DND-41 (cell line): ENCODE data around the gene TMEM121B.

Experiments used
- EZH2 ChIP-seq: IDR thresholded peaks from 3 replicates; pipeline ENCODE4 v1.6.1; 2012; ENCODE audit warnings: borderline replicate concordance, low read depth, mild to moderate bottlenecking, moderate library complexity, low read length, inconsistent platforms; ENCODE audit not compliant: severe bottlenecking
- TF ChIP-seq, protein P1 (sequence below): IDR thresholded peaks from 2 replicates; pipeline ENCODE4 v1.5.1; 2012; ENCODE audit warnings: borderline replicate concordance, low read length, moderate library complexity, mild to moderate bottlenecking; ENCODE audit not compliant: poor library complexity, severe bottlenecking; ENCODE audit errors: extremely low read depth

DNA sequence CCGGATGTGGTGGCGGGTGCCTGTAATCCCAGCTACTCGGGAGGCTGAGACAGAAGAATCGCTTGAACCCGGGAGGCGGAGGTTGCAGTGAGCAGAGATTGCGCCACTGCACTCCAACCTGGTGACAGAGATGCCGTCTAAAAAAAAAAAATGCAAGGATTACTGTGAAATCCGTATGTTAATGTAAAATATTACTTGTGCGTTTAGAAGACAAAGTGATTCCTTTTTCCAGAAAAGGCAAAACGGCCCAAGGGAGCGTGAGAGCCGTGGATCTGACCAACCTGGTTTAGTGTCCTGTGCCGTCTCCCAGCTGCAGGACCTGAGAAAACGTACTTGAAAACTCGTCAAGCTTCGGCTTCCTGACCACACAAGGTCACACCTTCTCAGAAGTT lies 37.0 kb upstream of the TMEM121B start:
- TF ChIP-seq, protein P1, sequence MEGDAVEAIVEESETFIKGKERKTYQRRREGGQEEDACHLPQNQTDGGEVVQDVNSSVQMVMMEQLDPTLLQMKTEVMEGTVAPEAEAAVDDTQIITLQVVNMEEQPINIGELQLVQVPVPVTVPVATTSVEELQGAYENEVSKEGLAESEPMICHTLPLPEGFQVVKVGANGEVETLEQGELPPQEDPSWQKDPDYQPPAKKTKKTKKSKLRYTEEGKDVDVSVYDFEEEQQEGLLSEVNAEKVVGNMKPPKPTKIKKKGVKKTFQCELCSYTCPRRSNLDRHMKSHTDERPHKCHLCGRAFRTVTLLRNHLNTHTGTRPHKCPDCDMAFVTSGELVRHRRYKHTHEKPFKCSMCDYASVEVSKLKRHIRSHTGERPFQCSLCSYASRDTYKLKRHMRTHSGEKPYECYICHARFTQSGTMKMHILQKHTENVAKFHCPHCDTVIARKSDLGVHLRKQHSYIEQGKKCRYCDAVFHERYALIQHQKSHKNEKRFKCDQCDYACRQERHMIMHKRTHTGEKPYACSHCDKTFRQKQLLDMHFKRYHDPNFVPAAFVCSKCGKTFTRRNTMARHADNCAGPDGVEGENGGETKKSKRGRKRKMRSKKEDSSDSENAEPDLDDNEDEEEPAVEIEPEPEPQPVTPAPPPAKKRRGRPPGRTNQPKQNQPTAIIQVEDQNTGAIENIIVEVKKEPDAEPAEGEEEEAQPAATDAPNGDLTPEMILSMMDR, result no peak
- TF ChIP-seq EZH2, result no peak
